Right cardiac atrium (tissue), 5 donors: ENCODE measurements around the gene SH3BP2. TPM values are rescaled to one million over a fixed set of nuclear protein-coding genes. Genes with fewer than 3 reads are reported as not detected.

Experiments
- ATAC-seq, 2 donors: fragments of 200-7000 bp; cut with Tn5 transposase; one replicate each; pipeline versions ENCODE4 v1.8.0 to v1.9.1; 2020; ENCODE audit warnings: moderate library complexity in 2 of 2, mild to moderate bottlenecking in 1 of 2
- DNase-seq, 3 donors: peaks; one replicate each; pipeline ENCODE4 v3.0.0-alpha.2; 2020
- H3K27ac ChIP-seq: one replicate; pipeline ENCODE4 v1.5.1; 2013; ENCODE audit warnings: mild to moderate bottlenecking, low read length, control low read depth, moderate library complexity
- H3K27me3 ChIP-seq: one replicate; pipeline ENCODE4 v1.6.1; 2013; ENCODE audit not compliant: control insufficient read depth, insufficient read depth
- H3K4me1 ChIP-seq: one replicate; pipeline ENCODE4 v1.6.1; 2013; ENCODE audit warnings: low read length; ENCODE audit not compliant: control insufficient read depth, insufficient read depth
- H3K4me3 ChIP-seq: one replicate; pipeline ENCODE4 v1.5.1; 2013; ENCODE audit warnings: low read length, control low read depth
- H3K9me3 ChIP-seq: one replicate; pipeline ENCODE4 v1.6.1; 2013; ENCODE audit warnings: low read length; ENCODE audit not compliant: control insufficient read depth
- WGBS: extraction: QIAGEN DNeasy Blood & Tissue Kit; methylation state at CpG from one replicate; pipeline ENCODE4 v1.1.7; 2013; 5-methylcytosine and 5-hydroxymethylcytosine counted together
- intact Hi-C, 4 donors: fragments of 100-400 bp; cut with DNase I; formaldehyde crosslinking; loops; one replicate each; pipeline versions ENCODE4 v1.11.0 to v1.14.0; 2022 to 2023
- long read RNA-seq, 4 donors: library from polyadenylated mRNA; unstranded; transcript quantifications; one replicate each; pipeline ENCODE4 v2.0.0, GENCODE V29; 2020 to 2021
- polyA plus RNA-seq: library from polyadenylated mRNA; stranded (reverse); fragments of 200-250 nt; gene quantifications from one replicate; pipeline ENCODE4 v1.2.3, GENCODE V29; 2013
- total RNA-seq, 4 donors: library from RNA; stranded (reverse); fragmentation: NEBNext Ultra II Directional; extraction: Animal tissue kit (Norgen Biotek cat#: 25700); gene quantifications; one replicate each; pipeline ENCODE4 v1.2.1, GENCODE V29; 2021
- donor health status: healthy with polysubstance abuse.
- donor health status: DM: no; HTN: yes; CAD: no.
- donor health status: DM: no; HTN: no; CAD: no.
- donor health status: DM: no; HTN: yes; CAD: no; lungs with severe emphysema.
- donor health status: DM: yes; HTN: yes; CAD: no.

SH3BP2 gene
- total RNA-seq (10 to 100 TPM; 20.5 to 28.8 (median 26.3) TPM), polyA plus RNA-seq (21.7 TPM)
- long read RNA-seq, donor 1, partial matches to known transcripts = 11 of 33 reads
- long read RNA-seq, donor 1, other reads (novel, unspliced or antisense) = 19 of 33 reads
- long read RNA-seq, donor 2, partial matches to known transcripts = 6 of 12 reads
- long read RNA-seq, donor 2, other reads (novel, unspliced or antisense) = 4 of 12 reads
- long read RNA-seq, donor 3, partial matches to known transcripts = 23 of 31 reads
- long read RNA-seq, donor 3, other reads (novel, unspliced or antisense) = 6 of 31 reads
- long read RNA-seq, donor 4, partial matches to known transcripts = 6 of 11 reads
- long read RNA-seq, donor 4, other reads (novel, unspliced or antisense) = 3 of 11 reads

GRCh38 chr4:2792711-2793585 is at the start of gene SH3BP2:
Gene SH3BP2 (plus strand): TSS chr4:2793085. CDS start chr4:2820618, 27,533 bp downstream.
- ATAC-seq (peak; percentile 77 to 80), DNase-seq (peak; percentile 92 to 97 (median 97))
- H3K4me3 ChIP-seq = peak within 1 kb of the TSS; percentile 71
- no peaks in the 10 kb centered on the region for H3K9me3 ChIP-seq
- 6% methylated on average over 104 of the region's 104 CpGs for WGBS
- no peaks in the 10 kb centered on the region for H3K27me3 ChIP-seq
- intact Hi-C loops = no loop called here
- H3K4me1 ChIP-seq = peaks cover 27% of the 10 kb centered on the region
- H3K27ac ChIP-seq = peak within 1 kb of the TSS; percentile 61

- 87% methylated on average over 21 of the region's 21 CpGs for WGBS
- intact Hi-C loops = no loop called here
- Histone ChIP-seq H3K27ac (no peak overlapping the region), H3K4me1 (no peaks in the 10 kb centered on the region), H3K9me3 (no peaks in the 10 kb centered on the region), H3K27me3 (no peaks in the 10 kb centered on the region), H3K4me3 (no peak overlapping the region)
- no peak for ATAC-seq
- DNase-seq = no peak
These were observed 49.1 kb upstream of the SH3BP2 start for GRCh38 chr4:2743518-2744445.

- 92% methylated on average over 28 of the region's 28 CpGs for WGBS
- Histone ChIP-seq H3K27ac (no peak overlapping the region), H3K4me1 (peaks cover 2% of the 10 kb centered on the region), H3K4me3 (no peak overlapping the region), H3K9me3 (no peaks in the 10 kb centered on the region), H3K27me3 (no peaks in the 10 kb centered on the region)
- DNase-seq (no peak), ATAC-seq (no peak)
- intact Hi-C loops = no loop called here
These were observed 48.2 kb upstream of the SH3BP2 start for GRCh38 chr4:2744576-2745270.

- no peak for ATAC-seq
- DNase-seq = no peak
- Histone ChIP-seq H3K27me3 (no peaks in the 10 kb centered on the region), H3K4me3 (no peak overlapping the region), H3K4me1 (peaks cover 2% of the 10 kb centered on the region), H3K27ac (peak overlapping the region; percentile 7), H3K9me3 (no peaks in the 10 kb centered on the region)
- 96% methylated on average over 5 of the region's 5 CpGs for WGBS
- intact Hi-C loops = no loop called here
These were observed 47.4 kb upstream of the SH3BP2 start for GRCh38 chr4:2745516-2745915.

GRCh38 chr4:2745981-2746806 is 46.7 kb upstream of the SH3BP2 start:
- intact Hi-C loops = no loop called here
- WGBS = 68% methylated on average over 21 of the region's 21 CpGs
- H3K27ac ChIP-seq = peak overlapping the region; percentile 7

GRCh38 chr4:2746891-2747695 is 45.8 kb upstream of the SH3BP2 start:
- no peak for ATAC-seq
- no peak for DNase-seq
- intact Hi-C loops = no loop called here
- no peaks in the 10 kb centered on the region for H3K27me3 ChIP-seq
- WGBS = 83% methylated on average over 16 of the region's 16 CpGs
- H3K4me3 ChIP-seq = no peak overlapping the region
- no peak overlapping the region for H3K27ac ChIP-seq
- no peaks in the 10 kb centered on the region for H3K9me3 ChIP-seq
- H3K4me1 ChIP-seq = peaks cover 2% of the 10 kb centered on the region

More at GRCh38 chr4:2745981-2746806, 46.7 kb upstream of the SH3BP2 start:
- no peak overlapping the region for H3K4me3 ChIP-seq
- H3K27me3 ChIP-seq = no peaks in the 10 kb centered on the region
- peaks cover 2% of the 10 kb centered on the region for H3K4me1 ChIP-seq
- no peaks in the 10 kb centered on the region for H3K9me3 ChIP-seq
- DNase-seq = peak; percentile 60 to 73 (median 63)
- ATAC-seq = peak; percentile 25 to 75

- WGBS = 64% methylated on average over 19 of the region's 19 CpGs
- Histone ChIP-seq H3K27ac (no peak overlapping the region), H3K9me3 (no peaks in the 10 kb centered on the region), H3K27me3 (no peaks in the 10 kb centered on the region), H3K4me3 (no peak overlapping the region), H3K4me1 (peaks cover 9% of the 10 kb centered on the region)
- no peak for DNase-seq
- intact Hi-C loops = loop anchor here in 1 of 4 donors (10.0 kb wide), 1 partner anchor 284 kb away; no protein-coding TSS in a partner anchor
- no peak for ATAC-seq
These were observed 41.9 kb upstream of the SH3BP2 start for GRCh38 chr4:2750719-2751605.

- WGBS = 71% methylated on average over 4 of the region's 4 CpGs
- H3K4me1 ChIP-seq = peaks cover 9% of the 10 kb centered on the region
- peak in 1 of 3 donors; percentile 47 for DNase-seq
These were observed 39.4 kb upstream of the SH3BP2 start for GRCh38 chr4:2753436-2753835.

More at GRCh38 chr4:2753436-2753835, 39.4 kb upstream of the SH3BP2 start:
- Histone ChIP-seq H3K27me3 (no peaks in the 10 kb centered on the region), H3K27ac (no peak overlapping the region), H3K9me3 (no peaks in the 10 kb centered on the region), H3K4me3 (no peak overlapping the region)
- no peak for ATAC-seq
- intact Hi-C loops = loop anchor here in 1 of 4 donors (10.0 kb wide), 1 partner anchor 281 kb away; no protein-coding TSS in a partner anchor
